ENCODE data around the gene ZNF516.

GRCh38 chr18:76525911-76526310 is 30.9 kb upstream of the ZNF516 start:
- no peak for TF ChIP-seq MAX (IDR thresholded peaks at IDR 0.05)
- no peak for TF ChIP-seq REST (IDR thresholded peaks at IDR 0.05; ENCODE audit: low read depth)
- TF ChIP-seq EGR1 (IDR thresholded peaks at IDR 0.05) = no peak
- TF ChIP-seq EP300 (IDR thresholded peaks at IDR 0.05; ENCODE audit: borderline replicate concordance) = no peak
- TF ChIP-seq FOXM1 (IDR thresholded peaks at IDR 0.05; ENCODE audit: borderline replicate concordance, low read depth) = no peak
- TF ChIP-seq USF1 (IDR thresholded peaks at IDR 0.05) = no peak
- no peak for TF ChIP-seq TAF1 (IDR thresholded peaks at IDR 0.05; ENCODE audit: low read depth)
- no peak for TF ChIP-seq RAD21 (IDR thresholded peaks at IDR 0.05; ENCODE audit: low read depth)
- TF ChIP-seq CREB1 (IDR thresholded peaks at IDR 0.05; ENCODE audit: low read depth) = no peak
- TF ChIP-seq CEBPB (IDR thresholded peaks at IDR 0.05) = no peak
- no peak for TF ChIP-seq YY1 (IDR thresholded peaks at IDR 0.05; ENCODE audit: low read depth)
- TF ChIP-seq TEAD4 (IDR thresholded peaks at IDR 0.05) = no peak
